Measurements from ENCODE around the gene CLASP1.
"Not testable (repeated sequence)": the region's sequence is repeated elsewhere in the genome, so short reads cannot be mapped to it uniquely, and the experiment has no call there.

CLASP1 gene

DNA sequence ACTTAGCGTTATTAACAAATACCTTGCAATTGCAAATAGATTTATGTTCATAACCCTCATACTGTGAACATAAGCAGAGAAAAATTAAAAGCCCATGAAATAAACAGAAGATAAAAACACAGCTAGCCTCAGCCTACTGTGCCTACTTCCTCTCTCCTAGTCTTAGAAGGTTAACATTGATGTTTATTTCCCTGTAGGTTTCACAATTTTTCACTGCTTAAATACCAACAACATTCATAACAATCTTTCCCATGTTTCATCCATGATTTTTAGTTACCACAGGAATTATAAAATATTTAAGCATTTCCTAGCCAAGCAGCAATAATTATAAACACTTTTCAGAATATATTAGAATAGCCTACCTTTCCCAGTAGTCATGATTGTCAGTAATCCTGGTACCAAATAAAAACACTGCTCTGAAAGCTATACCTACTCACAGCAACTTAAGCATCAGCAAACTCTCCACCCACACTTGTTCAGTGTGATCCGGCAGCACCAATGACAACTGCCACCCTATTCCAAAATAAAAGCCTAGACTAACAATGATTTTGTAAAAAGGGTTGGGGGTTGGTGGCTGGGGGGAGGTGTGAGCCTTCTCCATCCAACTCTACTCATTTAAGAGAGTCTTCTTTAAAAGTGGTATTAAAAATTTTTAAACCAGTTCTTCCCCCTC, 159.2 kb downstream of the CLASP1 start:
- no peak overlapping the region for H3K4me3 ChIP-seq (ENCODE audit: low read length)
- DNase-seq (ENCODE audit: low read depth, low spot score) = no peak

DNA sequence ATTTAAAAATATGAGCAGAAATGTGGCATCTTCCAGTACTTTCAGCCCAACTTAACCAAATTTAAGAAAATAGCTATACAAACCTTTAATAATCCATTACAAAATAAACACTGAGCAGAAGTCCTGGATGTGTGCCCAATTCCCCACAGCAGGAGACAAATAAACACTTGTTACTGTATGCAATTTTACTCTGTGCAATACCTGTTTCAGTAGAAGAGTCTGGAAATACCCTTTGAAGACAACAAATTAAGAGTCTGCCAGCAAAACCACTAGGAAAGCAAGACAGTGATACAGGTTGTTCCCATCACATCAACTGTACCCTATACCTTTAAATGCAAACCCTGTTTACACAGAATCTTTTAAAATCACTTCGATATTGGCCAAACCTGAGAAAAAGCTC, 160.0 kb downstream of the CLASP1 start:
- H3K4me3 ChIP-seq (ENCODE audit: low read length) = no peak overlapping the region
- DNase-seq (ENCODE audit: low read depth, low spot score) = no peak

DNA sequence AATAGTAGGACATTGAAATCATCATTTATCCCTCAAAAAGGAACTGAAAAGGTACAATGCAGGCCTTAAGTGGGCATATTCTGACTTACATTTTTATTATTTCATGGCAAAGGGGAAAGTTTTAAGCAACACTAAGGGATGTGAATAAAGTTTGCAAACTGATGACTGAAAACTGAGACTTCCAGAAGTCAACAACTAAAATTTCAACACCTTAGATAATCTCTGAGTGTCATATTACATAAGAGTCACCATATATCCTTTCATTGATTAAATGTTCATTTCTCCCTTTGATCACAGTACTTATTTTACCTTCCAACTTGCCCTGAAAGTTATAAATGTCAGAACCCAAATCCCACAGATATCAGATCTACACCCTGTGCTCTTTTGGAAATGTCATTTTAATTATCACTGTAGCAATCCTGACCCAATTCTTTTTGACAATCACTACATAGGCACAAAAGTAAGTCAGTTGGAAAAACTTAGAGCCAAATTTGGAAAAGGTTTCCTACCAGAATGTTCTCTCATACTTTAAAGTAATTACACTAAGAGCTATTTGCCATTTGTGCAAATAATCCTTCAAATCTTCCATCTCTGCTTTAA, 163.0 kb downstream of the CLASP1 start:
- H3K4me3 ChIP-seq (ENCODE audit: low read length) = no peak overlapping the region
- no peak for DNase-seq (ENCODE audit: low read depth, low spot score)

DNA sequence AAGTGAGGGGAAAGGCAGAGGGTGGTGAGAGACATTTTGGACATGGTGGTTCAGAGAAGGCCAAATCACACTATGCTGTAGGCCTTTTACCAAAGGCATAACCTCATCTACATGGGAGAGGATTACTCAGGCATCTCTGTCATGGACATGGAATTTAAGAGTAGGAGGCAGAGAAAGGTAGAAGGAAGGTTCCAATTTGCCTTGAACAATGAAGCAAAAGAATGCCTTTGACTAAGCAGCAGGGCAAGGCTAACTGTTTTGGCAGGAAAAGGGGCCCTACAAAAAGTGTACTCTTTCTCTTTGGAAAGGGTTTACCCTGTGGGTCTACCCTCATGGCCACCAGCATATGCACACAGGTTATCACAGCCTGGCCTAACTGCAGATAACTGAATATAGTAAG, 164.2 kb downstream of the CLASP1 start:
- DNase-seq (ENCODE audit: low read depth, low spot score) = no peak
- no peak overlapping the region for H3K4me3 ChIP-seq (ENCODE audit: low read length)

DNA sequence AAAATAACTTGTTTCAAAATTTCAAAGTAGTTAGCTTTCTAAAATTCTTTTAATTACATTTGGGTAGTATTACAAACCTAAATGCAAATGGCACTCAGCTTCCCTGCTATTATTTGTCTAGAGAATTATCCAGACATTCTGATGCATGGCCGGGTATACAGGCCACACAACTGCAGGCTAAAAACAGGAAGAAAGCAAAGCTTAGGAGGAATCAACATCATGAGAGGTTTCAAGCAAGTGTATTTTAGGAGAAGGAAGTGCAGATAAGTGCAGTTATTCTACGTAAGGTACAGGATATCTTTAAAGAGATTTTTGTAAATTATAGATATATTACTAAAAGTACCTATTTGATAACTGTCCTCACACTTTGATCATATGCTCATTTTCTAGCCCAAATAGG, 165.4 kb downstream of the CLASP1 start:
- DNase-seq (ENCODE audit: low read depth, low spot score) = no peak
- H3K4me3 ChIP-seq (ENCODE audit: low read length) = no peak overlapping the region

DNA sequence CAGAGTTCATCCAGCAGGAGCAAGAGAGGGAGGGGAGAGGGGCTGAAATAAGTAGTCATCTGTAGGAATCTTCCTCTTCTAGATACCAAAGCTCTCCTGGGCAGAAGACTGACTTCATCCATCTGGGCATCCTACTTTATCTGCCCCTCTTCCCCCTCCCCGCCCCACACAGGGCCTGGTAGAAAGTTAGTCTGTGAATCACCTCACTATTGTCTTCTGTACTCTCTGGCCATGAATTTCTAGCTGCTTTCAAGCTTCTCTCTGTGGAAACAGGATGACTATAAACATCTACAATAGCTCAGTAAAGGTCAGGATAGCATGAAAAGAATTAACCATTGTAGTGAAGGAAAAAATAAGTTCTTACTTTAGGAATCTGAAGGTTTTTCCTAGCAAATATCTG, 166.2 kb downstream of the CLASP1 start:
- H3K4me3 ChIP-seq (ENCODE audit: low read length) = no peak overlapping the region
- no peak for DNase-seq (ENCODE audit: low read depth, low spot score)

DNA sequence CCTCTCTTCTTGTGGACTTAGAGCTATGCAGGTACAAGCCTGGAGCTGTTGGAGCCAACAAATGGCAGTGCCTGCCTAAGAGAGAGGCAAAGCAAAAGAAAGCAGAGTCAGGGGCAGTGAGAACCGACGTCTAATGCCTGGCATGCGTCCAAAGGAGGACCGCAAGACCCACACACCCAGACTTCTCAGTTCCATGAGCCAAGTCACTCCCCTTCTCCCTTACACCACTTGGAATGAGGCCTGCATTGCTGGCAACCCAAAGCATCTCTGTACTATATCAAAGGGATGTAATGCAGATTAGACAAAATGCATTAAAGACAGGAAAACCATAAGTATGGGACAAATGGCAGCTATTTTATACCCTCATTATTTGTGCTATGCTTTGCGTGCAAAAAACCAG, 168.4 kb downstream of the CLASP1 start:
- DNase-seq (ENCODE audit: low read depth, low spot score) = no peak
- H3K4me3 ChIP-seq (ENCODE audit: low read length) = no peak overlapping the region

DNA sequence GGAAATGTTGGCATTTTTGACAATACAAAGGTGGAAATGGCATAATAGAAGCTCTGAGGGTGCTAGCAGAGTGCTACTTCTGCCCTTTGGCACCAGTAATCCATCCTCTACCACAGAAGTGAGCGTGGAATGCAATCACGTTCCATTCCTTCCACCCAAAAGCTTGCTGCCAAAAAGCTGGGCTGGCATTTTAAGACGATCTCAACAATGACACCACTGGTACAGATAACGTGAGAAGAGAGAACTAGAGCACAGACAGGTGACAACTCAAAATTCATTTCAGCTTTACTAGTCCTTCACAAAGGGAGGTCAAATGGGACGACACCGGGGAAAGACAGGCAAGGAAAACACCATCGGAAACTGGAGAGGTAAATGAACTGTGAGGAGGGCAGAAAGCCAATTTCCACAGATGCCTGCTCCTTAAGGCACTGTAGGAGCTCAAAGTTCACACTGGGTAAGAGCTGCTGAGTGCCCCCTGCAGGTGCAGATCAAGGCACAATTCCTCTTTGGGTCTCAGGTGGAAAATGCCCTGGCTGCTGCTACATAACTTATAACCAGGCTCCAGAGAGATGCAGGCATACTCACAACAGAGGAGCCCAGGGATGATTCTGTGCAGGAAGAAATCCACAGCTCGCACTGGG, 169.3 kb downstream of the CLASP1 start:
- no peak overlapping the region for H3K4me3 ChIP-seq (ENCODE audit: low read length)
- no peak for DNase-seq (ENCODE audit: low read depth, low spot score)

DNA sequence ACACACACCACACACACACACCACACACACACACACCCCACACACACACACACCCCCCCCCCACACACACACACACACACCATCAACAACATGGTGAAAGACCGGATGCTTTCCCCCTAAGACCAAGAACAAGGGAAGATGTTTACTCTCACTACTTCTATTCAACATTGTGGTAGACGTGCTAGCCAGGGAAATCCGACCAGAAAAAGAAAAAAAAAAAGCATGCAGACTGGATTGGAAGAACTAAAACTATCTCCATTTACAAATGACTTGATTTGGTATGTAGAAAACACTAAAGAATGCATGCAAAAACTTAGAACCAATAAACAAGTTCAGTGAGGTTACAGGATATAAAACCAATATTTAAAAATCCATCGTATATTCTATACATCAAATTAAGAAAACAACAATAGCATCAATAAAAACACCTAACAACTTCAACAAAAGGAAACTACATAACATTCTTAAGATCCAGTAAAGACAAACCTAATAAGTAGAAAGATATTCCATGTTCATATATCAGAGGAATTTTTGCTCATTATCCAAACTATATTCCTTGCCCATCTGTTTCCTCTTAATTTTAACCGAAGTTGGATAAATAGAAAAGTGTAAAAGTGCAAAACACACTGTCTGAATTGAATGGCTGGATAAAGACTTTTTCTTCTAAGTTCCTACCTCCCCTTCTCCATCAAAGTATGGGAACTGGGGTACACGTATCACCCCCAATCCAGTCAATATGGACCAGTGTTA, 170.1 kb downstream of the CLASP1 start:
- DNase-seq (ENCODE audit: low read depth, low spot score) = no peak
- H3K4me3 ChIP-seq (ENCODE audit: low read length) = no peak overlapping the region

DNA sequence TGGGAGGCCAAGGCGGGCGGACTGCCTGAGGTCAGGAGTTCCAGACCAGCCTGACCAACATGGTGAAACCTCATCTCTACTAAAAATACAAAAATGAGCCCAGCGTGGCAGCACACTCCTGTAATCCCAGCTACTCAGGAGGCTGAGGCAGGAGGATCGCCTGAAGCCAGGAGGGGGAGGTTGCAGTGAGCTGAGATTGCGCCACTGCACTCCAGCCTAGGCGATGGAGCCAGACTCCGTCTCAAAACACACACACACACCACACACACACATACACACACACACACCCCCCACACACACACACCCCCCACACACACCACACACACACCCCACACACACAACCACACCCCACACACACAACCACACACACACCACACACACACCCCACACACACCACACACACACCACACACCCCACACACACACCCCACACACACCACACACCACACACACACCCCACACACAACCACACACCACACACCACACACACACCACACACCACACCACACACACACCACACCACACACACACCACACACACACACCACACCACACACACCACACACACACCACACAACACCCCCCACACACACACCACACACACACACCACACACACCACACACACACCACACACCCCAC, 170.8 kb downstream of the CLASP1 start:
- not testable (repeated sequence) for DNase-seq (ENCODE audit: low read depth, low spot score); H3K4me3 ChIP-seq (ENCODE audit: low read length)

DNA sequence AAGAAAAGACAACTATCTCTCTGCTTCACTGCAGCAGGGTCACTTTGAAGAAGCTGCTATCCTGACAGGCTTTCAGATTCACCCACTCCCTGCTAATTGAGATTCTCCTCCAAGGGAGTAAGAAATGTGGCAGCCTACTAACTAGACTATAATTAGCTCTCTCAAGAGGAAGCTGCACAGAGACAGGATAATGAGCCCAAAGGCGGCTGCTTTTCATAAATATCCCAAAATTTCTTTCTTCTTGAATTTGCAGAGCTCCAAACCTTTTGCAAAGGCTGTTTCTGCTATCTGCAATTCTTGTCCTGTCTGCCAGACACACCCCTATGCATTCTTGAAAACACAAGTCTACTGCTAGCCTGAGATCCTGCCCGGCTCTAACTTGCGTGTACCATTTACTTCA, 172.6 kb downstream of the CLASP1 start:
- DNase-seq (ENCODE audit: low read depth, low spot score) = no peak
- H3K4me3 ChIP-seq (ENCODE audit: low read length) = no peak overlapping the region

DNA sequence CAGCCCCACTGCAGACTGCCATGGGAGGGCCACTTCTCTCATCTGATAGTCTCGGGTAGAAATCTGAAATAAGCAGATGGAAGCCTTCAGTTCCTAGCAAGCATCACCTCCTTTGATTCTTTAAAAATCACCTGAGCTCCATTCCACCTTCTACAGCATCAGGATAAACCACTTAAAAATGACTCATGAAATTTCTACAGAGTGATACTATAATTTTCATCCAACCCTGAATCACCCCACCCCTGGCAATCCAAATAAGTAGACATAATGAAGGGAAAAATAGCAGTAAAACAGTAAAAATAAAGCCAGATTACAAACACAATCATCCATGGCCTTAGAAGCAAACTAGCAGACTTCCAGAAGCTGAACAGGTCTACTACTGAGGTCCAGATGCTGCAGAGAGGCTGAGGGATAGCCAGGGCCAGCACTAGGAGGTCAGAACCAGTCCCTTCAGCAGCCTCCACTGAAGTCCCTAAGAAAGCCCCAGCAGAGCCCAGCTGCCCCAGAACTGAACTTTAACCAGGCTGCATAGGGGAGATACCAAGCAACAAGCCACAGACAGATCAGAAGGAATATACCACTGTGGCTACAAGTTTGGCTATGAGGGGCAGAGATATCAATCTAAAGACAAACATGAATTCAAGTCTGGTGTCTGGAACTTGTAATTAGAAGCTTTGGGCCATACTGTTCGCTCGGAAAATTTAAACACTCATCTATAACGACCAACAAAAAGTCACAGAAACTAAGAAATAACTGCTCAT, 173.3 kb downstream of the CLASP1 start:
- DNase-seq (ENCODE audit: low read depth, low spot score) = no peak

DNA sequence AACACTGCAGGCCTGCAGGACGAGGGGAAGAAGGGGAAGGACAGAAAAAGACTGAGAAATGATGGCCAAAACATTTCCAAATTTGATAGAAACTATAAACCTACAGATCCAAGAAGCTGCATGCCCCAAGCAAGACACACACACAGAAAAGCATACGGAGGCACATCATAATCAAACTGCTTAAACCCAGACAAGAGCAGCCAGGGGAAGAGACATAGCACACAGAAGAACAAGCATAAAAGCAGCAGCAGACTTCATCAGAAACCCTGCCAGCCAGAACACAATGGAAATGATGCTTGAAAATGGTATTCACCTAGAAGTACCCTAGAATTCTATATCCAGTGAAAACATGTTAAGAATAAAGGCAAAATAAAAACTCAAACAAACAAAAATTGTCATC, 175.8 kb downstream of the CLASP1 start:
- H3K4me3 ChIP-seq (ENCODE audit: low read length) = no peak overlapping the region
- DNase-seq (ENCODE audit: low read depth, low spot score) = no peak

More for the DNA sequence above, 173.3 kb downstream of the CLASP1 start:
- no peak overlapping the region for H3K4me3 ChIP-seq (ENCODE audit: low read length)

DNA sequence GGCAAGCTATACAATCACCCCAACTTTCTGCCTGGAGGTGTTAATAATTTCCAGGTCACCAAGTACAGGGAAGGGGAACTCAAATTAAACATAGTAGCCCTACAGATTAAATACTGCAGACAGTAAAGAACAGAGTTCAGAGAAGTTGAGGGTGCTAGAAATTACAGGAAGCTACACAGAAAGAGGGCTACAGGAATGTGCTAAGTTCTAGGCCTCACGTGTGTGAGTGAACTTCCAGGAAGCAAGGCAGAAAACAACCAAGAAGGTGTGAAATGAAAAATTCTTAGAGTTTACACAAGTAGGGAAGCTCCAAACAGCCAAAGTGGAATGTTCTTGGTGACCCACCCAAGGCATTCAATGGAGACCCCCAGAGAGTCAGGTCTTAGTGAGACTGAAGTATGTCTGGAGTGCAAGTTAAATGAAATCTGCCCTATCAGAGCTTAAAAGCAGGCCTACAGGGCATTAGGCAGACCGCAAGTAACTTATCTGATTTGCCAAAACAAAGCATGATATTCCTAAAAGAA, 176.7 kb downstream of the CLASP1 start:
- H3K4me3 ChIP-seq (ENCODE audit: low read length) = no peak overlapping the region
- DNase-seq (ENCODE audit: low read depth, low spot score) = no peak

DNA sequence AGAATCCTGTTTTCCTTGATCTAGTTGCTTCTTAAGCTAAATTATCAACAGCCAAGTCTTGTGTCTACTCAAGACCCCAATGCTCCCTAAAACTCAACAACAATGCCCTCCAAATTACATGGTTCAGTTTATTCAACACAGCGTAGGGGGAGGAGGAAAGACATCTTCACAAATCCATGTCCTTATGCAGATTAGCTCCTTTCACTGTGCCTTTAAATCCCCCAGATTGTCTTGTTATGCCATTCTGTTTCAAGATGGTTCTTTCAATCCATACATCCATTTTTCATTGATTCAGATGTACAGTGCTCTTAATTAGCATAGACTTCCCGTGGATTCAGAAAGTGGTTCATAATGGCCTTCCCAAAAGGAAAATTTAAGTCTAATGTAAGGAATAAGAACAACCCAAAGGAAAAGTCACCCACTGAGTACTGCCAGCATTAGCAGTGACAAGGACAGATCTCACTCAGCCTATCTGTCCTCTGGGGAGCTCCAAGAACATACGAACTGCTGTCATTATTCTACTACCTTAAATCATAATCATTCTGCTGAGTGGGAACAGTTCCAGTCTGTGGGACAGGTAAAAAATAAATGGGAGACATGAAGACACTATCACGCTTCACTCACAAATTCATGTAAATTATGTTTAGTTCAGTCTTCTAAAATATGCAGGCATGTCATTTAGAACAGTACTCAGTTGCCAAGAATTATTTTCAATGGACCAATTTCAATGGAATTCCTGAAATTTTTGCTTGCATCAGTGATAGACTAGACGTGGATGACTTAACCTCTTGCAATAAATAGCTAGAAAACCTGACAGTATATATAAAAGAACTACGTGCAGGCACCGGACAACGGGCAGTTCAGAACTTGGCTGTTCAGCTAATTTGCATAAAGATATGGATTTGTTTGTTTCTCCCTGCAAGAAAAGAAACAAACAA, 177.5 kb downstream of the CLASP1 start:
- DNase-seq (ENCODE audit: low read depth, low spot score) = no peak
- H3K4me3 ChIP-seq (ENCODE audit: low read length) = no peak overlapping the region

DNA sequence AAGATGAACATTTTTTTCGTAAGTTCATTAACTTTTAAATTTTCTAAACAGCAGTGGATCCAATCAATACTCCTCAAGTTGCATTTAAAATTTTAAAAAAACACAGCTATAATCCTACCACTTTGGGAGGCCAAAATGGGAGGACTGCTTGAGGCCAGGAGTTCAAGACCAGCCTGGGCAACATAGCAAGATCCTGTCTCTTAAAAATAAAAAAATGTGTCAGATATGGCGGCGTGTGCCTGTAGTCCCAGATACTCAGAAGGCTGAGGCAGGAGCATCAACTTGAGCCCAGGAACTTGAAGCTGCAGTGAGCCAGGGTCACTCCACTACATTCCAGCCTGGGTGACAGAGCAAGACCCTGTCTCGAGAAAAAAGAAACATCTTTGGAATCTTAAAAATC, 178.3 kb downstream of the CLASP1 start:
- DNase-seq (ENCODE audit: low read depth, low spot score) = no peak
- H3K4me3 ChIP-seq (ENCODE audit: low read length) = no peak overlapping the region

DNA sequence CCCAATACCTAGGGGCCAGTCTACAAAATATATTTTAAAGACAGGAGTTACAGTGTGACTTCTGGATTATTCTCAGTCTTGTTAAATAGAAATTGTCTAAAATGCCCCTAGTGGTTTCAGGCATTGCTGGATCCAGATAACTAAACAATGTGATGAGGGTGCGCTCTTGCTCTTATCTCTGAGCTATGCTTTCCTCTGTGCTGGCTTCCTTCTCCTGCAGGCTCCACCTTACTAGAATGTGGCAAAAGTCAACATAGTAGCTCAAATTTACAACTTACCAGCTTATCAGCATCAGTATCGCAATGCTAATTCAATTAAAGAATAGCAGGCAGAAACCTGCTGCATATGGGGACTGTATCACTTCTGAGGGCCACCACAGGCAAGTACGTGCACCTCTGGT, 179.9 kb downstream of the CLASP1 start:
- DNase-seq (ENCODE audit: low read depth, low spot score) = no peak
- no peak overlapping the region for H3K4me3 ChIP-seq (ENCODE audit: low read length)

DNA sequence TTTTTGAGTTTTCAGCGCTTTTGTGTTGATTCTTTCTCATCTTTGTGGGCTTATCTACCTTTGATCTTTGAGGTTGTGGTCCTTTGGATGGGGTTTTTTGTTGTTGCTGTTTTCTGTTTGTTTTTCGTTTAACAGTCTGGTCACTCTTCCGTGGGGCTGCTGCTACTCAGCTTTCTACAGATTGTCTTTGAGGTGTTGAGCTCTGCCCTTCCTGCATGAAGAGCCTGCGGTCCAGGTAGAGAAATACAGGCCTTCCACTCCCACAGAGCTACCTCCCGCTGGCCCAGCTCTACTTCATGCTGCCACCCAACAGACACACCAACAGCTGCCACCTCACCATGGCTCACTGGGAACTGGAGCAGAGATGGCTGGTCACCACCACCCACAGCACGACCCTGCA, 180.3 kb downstream of the CLASP1 start:
- DNase-seq (ENCODE audit: low read depth, low spot score) = no peak
- H3K4me3 ChIP-seq (ENCODE audit: low read length) = no peak overlapping the region
